ENCODE measurements around the gene ASIC4.

Gene ASIC4

DNA sequence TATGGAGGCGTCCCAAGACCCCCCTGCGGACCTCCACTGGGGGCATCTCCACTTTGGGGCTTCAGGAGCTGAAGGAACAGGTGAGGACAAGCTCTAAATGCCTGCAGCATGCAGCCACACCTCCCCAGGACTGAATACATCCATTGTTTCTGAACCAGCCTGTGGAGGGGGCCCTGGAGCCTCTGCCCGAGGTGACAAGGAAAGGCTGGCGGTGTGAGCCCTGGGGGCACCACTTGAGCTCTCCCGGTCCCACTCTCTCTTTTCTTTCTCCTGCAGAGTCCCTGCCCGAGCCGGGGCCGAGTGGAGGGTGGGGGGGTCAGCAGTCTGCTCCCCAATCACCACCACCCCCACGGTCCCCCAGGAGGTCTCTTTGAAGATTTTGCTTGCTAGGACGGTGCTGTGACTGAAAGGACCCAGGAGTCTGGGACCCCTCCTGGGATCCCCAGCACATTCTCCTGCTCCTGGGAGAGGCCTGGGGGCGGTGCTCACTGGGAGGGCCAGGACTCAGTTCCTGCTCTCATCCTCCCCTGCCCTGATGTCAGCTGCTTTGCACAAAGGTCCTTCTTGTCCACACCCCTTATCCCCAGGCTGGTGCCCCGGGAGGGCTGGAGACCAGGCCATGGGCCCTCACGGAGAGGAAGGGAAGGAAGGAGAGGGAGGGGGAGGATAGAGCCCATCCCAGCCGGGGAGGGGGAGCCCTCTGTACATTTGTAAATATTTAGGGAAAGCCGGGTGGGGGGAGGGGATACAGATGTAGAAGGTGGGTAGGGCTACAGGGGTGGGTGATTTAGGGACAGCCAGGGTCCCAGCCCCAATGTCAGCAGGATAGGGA lies 23.6 kb downstream of the ASIC4 start:
- no peak for DNase-seq

DNA sequence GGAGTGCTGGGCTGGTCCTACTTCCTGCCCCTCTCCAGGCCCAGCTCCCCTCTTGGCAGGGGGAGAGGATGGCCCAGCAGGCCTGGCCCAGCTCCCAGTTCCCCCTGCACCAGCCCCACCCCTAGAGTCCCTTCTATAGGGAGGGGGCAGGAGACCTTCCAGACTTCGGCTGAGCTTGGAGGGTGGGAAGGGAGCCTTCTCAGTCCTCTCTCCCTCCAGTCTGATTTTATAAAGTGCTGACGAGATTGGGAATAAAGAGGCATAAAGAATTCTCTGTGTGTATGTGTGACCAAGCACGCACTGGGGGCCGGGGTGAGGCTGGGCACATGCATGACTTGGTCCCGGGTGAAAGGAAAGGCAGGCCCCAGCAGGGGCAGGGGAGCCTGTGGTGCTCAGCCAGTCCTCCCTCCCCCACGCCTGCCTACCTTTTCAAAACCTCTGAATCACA lies 24.2 kb downstream of the ASIC4 start:
- DNase-seq: no peak

DNA sequence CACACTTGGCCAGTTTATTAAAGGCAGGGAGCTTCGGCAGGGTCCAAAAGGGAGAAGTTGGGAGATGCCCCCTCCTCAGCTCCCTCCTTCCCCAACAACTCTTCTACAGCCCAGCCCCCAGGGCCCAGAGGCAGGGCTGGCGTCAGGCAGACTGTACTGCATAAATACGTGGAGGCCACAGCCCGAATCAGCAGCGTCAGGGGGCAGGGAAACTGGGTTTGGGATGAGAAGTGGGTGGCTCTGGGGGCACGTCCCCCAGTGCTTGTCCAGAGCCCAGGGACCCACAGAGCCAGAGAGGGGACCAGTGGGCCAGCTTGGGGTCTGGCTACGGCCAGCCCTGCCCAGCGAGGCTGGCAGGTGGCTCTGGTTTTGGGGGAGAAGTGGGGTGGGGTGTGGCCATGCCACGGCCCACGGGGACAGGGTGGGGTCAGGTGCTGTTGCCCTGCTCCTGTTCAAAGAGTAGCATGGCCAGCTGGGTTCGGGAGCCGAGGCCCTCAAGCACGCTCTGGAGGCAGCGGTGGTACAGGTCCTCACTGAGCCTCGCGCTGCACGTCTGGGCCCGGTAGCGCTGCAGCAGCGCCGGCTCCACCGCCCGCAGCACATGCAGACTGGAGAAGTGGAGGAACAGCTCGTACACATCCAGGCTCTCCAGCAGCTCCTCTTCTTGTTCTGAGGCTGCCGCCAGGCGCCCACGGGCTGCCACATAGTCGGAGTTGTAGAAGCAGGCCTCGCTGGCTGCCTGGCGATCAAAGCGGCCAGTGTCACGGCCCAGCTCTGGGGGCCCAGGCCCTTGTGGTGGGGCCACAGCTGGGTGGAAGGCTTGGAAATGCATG lies 24.9 kb downstream of the ASIC4 start:
- DNase-seq: no peak

DNA sequence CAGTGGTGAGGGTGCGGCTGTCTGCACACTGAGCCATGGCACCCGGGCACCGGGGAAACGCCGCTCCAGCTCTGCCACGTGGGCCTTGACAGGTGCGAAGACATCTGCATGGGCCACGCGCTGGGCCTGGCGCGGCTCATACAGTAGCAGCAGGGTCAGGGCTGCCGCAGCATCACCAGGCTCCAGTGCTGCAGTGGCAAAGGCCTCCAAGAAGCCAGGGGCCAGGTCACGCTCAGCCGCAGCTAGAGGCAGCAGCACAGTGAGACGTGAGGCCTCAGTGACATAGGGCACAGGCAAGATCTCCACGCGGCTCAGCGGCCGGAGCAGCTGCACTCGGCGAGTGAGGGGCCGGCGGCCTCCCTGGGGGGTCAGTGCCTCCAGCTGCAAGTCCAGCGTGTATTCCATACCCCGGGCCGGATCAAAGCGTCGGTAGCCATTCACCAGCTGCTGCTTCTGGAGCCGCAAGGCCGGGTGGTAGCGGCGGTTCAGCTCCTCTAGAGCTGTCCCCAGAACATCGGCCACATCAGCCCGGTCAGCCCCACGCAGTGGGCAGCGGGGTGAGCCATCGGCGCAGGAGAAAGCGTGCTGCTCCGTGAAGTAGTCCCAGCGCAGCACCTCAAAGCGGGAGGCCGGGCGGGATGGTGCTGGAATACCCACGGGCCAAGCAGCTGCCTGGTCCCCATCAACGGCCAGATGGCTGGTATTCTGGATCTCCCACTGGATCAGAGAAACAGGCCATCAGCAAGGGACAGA lies 25.8 kb downstream of the ASIC4 start:
- DNase-seq: no peak

DNA sequence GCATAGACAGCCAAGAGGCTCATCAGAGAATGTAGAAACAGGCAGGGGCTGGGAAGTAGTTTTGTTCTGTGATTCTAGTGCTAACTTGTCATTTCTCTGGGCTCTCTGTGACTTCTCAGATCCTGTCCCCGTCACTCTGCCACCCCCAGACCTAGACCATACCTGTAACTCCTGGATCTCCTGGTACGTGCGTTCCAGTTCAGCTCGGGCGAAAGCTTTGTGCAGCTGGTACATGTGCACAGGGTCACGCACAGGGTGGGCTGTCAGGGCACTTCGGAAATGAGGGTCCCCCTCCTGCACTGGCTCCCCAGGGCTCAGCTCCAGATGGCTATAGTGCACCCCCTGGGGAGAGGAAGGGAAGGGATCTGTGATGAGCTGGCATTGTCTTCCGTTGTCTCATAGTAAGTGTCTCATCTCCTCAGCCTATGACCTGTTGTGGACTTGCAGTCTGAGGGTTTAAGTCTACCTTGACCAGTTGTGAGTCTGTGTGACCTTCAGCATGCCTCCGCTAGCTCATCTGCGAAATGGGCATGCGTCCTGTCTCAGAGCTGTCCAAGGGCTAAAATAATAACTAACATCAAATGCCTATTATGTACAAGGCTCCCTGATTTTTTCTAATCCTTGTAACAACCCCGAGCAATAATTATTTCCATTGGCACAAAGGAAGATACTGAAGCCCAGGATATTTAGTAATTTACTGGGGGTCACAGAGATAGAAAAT lies 26.7 kb downstream of the ASIC4 start:
- no peak for DNase-seq

DNA sequence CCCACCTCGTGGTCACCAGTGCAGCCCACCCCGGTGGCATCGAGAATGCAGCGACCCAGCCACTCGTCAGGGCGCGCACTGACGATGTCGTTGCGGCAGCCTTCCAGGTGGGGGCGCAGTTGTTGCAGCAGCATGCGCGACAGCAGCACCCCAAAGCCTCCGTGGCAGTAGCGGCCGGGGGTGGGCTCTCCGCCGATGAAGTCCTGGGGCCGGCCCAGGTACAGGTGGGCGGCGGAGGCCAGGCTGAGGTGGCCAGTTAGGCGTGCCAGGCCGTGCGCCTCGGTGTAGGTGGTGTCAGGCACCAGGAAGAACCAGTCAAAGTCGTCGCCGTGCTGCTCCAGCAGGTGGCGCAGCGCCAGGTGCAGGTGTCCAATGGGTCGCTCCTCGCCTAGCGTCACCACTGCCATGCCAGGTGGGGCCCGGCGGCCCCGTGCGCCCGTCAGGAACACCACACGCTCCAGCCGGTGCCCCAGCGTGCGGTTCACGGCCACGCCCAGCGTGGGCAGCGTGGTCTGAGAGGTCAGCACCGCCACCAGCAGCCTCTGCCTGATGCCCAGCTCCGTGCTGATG lies 27.4 kb downstream of the ASIC4 start:
- no peak for DNase-seq

DNA sequence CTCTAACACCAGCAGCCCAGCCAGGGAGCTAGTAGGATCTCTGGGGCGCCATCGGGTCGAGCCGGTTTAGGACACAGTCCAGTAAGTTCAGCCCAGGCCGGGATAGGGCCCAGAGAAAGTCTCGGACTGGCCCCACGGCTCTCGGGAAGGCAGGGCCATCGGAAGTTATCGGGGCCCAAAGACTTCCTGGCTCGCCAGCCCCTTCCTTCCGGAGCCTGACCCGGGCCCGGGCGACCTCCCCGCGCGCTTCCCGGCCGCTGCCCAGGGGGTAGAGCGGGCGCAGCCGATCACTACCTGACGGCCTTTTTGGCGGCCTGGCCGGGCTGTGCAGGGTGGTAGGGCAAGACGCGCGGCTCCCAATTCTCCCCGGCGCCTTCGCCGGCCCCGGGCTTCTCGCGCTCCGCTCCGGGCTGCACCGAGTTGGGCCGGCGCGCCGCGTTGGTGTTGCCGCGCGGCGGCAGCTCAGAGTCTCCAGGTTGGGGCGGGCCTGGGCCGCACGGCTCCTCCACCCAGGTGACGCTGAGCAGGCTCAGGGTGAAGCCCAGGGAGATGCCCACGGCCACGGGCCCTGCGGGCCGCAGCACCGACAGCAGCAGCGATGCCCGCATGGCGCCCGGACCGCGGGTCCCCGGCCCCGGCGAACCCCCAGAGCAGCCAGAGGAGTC lies 28.8 kb downstream of the ASIC4 start:
- DNase-seq: no peak

DNA sequence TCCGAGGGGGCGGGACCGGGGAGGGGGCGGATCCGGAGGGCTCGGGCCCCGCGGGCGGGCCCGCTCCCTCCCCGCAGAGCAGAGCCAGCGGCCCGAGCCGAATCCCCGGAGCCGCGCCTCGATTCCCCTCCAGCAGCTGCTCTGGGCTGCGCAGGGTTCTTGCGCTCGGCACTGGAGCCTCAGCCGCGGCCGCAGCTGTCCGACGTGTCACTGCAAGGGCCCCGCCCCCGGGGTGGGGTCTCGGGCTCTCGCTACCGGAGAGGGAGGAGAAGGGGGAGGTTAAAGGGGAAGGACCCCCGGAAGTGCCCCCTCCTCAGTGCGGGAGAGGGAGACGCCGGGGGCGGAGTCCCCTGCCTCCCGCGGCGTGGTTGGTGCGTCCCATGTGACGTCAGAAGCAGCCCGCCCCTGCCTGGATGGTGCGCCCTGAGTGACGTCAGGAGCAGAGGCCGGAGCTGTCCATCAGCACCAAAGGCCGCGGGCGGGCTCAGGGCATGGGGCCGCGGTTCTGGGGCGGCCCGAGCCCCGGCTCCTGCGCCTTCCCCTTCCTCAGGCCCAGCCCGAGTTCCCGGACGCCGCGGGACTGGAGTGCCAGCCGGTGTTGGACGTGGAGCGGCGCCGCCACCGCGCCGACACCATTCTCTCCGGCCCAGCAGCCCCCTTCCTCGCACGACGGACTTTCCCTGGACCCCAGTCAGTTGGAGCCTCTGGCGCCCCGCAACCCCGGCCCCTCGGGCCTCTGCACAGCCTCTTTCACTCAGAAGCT lies 29.5 kb downstream of the ASIC4 start, which contains the start of the genes CHPF and TMEM198:
Gene CHPF, minus strand, starts transcription at position 214 of the 763 bp plus-strand sequence. CDS start 271 bp downstream, outside the sequence.
Gene TMEM198, plus strand, starts transcription at position 433 of the 763 bp plus-strand sequence. CDS start 700 bp downstream, outside the sequence.
- DNase-seq: peak; percentile 99

DNA sequence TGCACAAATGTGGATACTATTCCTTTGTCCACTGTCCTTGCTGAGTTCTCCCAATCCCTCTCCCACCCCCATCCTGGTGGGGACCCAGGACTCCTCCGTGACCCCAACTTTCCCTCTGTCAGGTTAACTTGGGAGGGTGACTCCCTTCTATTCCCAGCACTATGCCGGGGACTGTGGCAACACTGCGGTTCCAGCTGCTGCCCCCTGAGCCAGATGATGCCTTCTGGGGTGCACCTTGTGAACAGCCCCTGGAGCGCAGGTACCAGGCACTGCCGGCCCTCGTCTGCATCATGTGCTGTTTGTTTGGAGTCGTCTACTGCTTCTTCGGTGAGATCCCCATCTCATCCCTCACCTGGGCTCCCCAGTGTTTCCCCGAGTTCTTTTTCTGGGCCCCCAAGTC lies 30.3 kb downstream of the ASIC4 start:
- no peak for DNase-seq

DNA sequence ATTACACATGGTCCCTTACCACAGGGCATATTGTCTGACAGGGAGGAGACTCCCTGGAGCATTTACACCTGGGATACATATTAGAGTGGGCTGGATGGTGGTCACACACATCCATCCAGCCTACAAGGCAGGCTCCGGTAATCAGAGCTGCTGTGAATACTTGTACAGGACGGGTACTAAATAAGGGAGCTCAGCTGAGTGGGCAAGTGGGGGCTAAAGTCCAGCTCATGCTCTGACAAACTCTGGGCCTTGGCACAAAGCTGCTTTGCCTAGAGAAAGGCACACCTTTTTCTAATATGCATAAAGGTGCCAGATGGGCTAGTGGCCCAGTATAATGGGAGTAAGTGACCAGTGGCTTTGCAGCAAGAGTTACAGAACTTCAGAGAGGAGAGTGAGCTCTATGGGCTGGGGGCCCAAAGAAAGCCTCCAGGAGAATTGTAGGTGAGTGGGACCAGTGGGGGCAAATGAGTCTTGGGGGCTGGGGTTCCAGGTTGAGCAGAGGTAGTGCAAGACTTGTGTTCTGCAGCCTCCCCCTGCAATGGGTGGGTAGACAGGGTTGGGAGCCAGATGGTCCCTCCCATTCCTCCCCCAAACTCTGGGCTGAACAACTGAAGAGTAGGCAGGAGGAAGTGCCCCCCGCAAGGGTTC lies 31.1 kb downstream of the ASIC4 start:
- DNase-seq: no peak

DNA sequence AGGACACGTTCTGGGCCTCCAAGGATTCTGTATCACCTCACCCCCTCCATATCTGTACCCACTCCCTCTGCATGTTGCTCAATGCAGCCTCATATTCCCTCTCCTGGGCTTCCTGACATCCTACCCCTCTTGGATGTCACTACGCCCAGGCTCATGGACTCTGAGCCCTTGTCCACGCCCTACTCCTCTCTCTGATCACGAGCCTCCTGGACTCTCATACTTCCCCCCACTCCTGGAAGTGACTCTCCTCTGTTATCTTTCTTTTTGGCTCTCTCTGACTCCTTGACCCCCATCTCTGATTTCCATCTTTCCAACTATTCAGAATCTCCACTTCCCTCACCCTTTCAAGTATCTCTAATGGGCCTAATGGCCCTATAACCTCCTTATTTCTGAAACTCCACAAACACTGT lies 31.7 kb downstream of the ASIC4 start:
- DNase-seq: no peak

DNA sequence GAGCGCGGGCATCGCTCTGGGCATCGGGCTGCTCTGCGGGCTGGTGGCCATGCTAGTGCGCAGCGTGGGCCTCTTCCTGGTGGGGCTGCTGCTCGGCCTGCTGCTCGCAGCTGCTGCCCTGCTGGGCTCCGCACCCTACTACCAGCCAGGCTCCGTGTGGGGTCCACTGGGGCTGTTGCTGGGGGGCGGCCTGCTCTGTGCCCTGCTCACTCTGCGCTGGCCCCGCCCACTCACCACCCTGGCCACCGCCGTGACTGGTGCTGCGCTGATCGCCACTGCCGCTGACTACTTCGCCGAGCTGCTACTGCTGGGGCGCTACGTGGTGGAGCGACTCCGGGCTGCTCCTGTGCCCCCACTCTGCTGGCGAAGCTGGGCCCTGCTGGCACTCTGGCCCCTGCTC lies 33.3 kb downstream of the ASIC4 start:
- DNase-seq: no peak

DNA sequence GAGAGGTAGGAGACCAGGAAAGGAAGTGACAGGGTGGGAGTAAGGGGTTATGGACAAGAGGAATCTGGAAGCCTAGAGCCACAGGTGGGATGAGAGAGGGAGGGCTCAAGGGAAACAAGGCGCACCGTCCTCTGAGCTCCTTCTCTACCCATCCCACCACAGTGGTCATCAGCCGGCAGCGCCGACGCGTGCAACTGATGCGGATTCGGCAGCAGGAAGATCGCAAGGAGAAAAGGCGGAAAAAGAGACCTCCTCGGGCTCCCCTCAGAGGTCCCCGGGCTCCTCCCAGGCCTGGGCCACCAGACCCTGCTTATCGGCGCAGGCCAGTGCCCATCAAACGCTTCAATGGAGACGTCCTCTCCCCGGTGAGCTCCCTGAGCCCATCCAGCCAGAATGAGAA lies 34.7 kb downstream of the ASIC4 start:
- DNase-seq: no peak

DNA sequence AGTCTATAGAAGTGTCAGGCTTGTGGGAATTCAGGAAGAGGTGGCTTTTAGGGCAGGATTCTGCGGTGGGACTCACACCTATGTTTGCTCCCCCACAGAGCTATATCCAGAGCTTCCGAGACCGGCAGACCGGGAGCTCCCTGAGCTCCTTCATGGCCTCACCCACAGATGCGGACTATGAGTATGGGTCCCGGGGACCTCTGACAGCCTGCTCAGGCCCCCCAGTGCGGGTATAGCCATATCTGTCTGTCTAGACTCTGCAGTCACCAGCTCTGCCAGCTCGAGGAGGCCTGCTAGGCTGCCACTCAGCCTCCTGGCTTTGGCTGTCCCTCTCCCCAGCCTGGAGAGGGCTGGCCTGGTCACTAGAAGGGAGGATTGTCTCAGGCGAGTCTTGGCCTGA lies 35.3 kb downstream of the ASIC4 start:
- no peak for DNase-seq

DNA sequence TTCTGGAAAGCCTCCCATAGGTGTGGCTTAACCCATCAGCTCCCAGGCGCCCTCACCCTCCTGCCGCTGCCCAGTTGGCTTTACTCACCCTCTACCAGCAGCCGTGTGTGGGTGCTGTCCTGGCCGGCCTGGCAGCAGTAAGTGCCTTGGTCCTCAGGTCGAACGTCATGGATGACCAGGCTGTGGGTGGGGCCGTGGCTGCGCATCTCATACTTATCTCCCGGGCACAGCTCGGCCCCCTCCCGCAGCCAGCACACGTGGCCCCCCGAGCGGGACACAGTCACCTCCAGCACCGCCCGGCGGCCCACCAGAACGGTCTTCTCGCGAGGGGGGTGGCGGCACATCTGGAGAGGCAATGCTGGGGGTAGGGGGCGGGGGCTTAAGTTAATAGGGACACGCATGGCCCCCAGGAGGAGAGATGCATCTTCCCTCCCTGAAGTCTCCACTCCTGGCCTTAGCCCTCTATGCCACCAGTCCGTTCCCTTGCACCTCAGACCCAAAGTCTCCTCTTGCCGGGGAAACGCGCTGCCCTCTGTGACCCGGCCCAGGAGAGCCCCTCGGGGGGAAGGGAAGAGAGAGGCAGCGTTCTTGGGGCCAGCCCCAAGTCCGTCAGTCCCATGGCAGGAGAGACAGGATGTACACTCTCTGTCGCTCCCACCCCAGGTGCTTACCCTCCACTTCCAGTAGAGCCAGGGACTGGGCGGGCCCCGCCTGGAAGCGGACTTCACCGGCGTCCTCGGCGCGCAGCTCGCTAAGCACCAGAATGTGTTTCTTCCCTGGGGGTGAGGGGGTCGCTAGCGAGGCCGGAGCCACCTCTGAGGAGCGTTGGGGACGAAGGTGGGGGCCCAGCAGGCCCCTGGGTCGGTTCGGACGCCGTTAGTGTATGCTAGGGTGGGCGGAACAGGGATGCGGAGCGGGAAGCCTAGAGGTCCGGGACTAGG lies 37.4 kb downstream of the ASIC4 start:
- no peak for DNase-seq

DNA sequence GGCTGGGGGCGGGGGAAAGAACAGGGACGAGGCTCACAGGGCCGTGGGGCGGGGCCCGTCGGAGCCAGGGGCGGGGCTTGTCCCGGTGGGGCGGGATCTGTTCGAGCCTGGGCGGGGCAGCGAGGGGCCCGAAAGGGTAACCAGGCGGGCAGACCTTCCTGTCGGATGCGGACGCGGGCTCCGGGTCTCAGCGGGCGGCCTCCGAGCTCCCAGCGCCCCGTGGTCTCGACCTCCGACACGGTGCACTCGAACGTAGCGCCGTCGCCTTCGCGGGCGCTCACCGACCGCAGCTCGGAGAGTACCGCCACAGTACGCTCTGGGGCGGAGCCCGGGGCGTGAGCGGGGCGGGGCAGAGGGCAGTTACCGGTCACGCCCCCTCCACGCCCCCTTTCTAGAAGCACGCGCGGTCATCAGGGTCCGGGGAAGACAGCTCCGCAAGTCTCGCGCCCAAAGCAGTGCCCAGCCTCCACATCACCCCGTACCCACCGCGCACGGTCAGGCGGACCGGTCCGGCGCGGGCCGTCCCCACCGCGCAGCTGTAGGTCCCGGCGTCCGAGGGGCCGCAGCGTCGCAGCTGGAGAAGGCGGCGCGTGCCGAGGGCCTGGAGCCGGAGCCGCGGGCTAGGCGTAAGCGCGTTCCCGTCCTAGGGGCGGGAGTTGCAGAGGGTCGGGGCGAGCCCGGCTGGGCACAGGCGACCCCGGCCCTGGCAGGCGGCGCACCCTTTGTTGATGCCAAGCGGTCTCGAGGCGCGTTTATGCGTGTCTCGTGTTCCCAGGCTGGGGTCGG lies 38.3 kb downstream of the ASIC4 start:
- peak; percentile 83 for DNase-seq

DNA sequence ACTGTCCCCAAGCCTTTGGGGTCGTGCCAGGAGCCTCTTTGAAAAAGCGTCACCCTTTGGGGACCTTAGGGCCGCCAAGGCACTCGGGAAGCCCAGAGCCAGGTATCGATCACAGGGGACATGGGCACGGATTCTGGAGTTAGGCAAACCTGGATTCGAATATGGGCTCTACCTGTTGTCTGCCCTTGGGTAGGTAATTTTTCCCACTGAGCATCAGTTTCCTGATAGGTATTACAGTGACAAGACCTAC lies 38.8 kb downstream of the ASIC4 start:
- DNase-seq: no peak

DNA sequence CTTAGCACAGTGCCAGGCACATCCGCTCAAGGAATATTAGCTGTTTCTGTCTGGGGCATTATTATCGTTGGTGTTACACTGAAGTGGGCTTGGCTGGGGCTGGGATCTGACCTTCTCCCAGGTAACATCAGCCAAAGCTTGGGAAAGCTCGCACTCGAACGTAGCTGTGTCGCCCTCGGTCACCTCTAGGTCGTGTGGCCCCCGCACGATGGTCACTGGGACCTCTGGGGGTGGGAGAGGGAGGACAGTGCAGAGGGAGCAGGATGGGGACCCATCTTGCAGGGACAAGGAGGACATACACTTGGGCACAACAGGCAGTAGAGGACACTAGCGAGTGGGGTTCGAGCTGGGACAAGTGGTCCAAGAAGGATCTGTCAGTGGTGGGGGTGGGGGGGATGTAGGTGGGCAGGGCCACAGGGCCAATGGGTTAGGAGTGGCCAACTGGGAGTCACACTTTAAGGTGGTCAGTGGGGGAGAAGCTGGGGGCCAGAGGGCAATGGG lies 39.2 kb downstream of the ASIC4 start:
- no peak for DNase-seq
